ENCODE data around the gene RGMA.
"Not testable (repeated sequence)": the region's sequence is repeated elsewhere in the genome, so short reads cannot be mapped to it uniquely, and the experiment has no call there.

Gene RGMA

GRCh38 chr15:93032515-93033206 is 56.4 kb downstream of the RGMA start:
- not testable (repeated sequence) for H3K4me3 ChIP-seq (ENCODE audit: low read depth, low read length); H3K79me2 ChIP-seq (ENCODE audit: control insufficient read depth, insufficient read depth, low read length, unreplicated experiment); H2AFZ ChIP-seq (ENCODE audit: low read length, unreplicated experiment); H3K36me3 ChIP-seq (ENCODE audit: insufficient read depth, low read length); H3K27ac ChIP-seq (ENCODE audit: low read depth, low read length); H3K27me3 ChIP-seq (ENCODE audit: insufficient read depth, low read length)
- peaks cover 28% of the 10 kb centered on the region for H3K4me1 ChIP-seq (ENCODE audit: control insufficient read depth, insufficient read depth, low read length, unreplicated experiment)

DNA sequence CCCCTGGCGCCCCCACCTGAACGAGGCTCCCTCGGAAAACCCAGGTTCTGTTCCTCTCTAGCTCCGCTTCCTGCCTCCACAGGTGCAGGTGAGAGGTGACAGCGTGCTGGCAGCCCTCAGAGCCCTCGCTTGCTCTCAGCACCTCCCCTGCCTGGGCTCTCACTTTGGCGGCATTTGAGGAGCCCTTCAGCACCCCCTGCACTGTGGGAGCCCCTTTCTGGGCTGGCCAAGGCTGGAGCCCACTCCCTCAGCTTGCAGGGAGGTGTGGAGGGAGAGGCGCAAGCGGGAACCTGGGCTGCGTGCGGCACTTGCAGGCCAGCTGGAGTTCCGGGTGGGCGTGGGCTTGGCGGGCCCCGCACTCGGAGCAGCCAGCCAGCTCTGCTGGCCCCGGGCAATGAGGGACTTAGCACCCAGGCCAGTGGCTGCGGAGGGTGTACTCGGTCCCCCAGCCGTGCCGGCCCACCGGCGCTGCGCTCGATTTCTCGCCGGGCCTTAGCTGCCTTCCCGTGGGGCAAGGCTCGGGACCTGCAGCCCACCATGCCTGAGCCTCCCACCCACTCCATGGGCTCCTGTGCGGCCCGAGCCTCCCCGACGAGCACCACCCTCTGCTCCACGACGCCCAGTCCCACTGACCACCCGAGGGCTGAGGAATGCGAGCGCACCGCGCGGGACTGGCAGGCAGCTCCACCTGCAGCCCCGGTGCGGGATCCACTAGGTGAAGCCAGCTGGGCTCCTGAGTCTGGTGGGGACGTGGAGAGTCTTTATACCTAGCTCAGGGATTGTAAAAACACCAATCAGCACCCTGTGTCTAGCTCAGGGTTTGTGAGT is 57.2 kb downstream of the RGMA start:
- not testable (repeated sequence) for H2AFZ ChIP-seq (ENCODE audit: low read length, unreplicated experiment); H3K27me3 ChIP-seq (ENCODE audit: insufficient read depth, low read length); H3K4me3 ChIP-seq (ENCODE audit: low read depth, low read length); H3K79me2 ChIP-seq (ENCODE audit: control insufficient read depth, insufficient read depth, low read length, unreplicated experiment); H3K36me3 ChIP-seq (ENCODE audit: insufficient read depth, low read length); H3K27ac ChIP-seq (ENCODE audit: low read depth, low read length)
- peaks cover 36% of the 10 kb centered on the region for H3K4me1 ChIP-seq (ENCODE audit: control insufficient read depth, insufficient read depth, low read length, unreplicated experiment)

- Histone ChIP-seq H3K27ac (ENCODE audit: low read depth, low read length) (no peak overlapping the region), H2AFZ (ENCODE audit: low read length, unreplicated experiment) (no peak overlapping the region), H3K4me1 (ENCODE audit: control insufficient read depth, insufficient read depth, low read length, unreplicated experiment) (peaks cover 41% of the 10 kb centered on the region), H3K79me2 (ENCODE audit: control insufficient read depth, insufficient read depth, low read length, unreplicated experiment) (no peaks in the 10 kb centered on the region), H3K4me3 (ENCODE audit: low read depth, low read length) (no peak overlapping the region), H3K36me3 (ENCODE audit: insufficient read depth, low read length) (peaks cover 14% of the 10 kb centered on the region; the same call in 1 of the 2 replicates), H3K27me3 (ENCODE audit: insufficient read depth, low read length) (no peaks in the 10 kb centered on the region)
Measured at GRCh38 chr15:93031103-93031464, 57.9 kb downstream of the RGMA start.

- peak overlapping the region; percentile 97; the same call in 1 of the 2 replicates for H3K27ac ChIP-seq (ENCODE audit: low read depth, low read length)
- H3K79me2 ChIP-seq (ENCODE audit: control insufficient read depth, insufficient read depth, low read length, unreplicated experiment): no peaks in the 10 kb centered on the region
- H3K4me1 ChIP-seq (ENCODE audit: control insufficient read depth, insufficient read depth, low read length, unreplicated experiment): peaks cover 41% of the 10 kb centered on the region
- H3K36me3 ChIP-seq (ENCODE audit: insufficient read depth, low read length): peaks cover 19% of the 10 kb centered on the region; the same call in 1 of the 2 replicates
- H3K4me3 ChIP-seq (ENCODE audit: low read depth, low read length): no peak overlapping the region
- H3K27me3 ChIP-seq (ENCODE audit: insufficient read depth, low read length): no peaks in the 10 kb centered on the region
- H2AFZ ChIP-seq (ENCODE audit: low read length, unreplicated experiment): no peak overlapping the region
Measured at GRCh38 chr15:93030430-93031102, 58.4 kb downstream of the RGMA start.

- H3K4me1 ChIP-seq (ENCODE audit: control insufficient read depth, insufficient read depth, low read length, unreplicated experiment): peaks cover 41% of the 10 kb centered on the region
- H3K27ac ChIP-seq (ENCODE audit: low read depth, low read length): peak overlapping the region; percentile 97
- no peak overlapping the region for H2AFZ ChIP-seq (ENCODE audit: low read length, unreplicated experiment)
- H3K36me3 ChIP-seq (ENCODE audit: insufficient read depth, low read length): peaks cover 25% of the 10 kb centered on the region; the same call in 1 of the 2 replicates
- no peak overlapping the region for H3K4me3 ChIP-seq (ENCODE audit: low read depth, low read length)
- no peaks in the 10 kb centered on the region for H3K27me3 ChIP-seq (ENCODE audit: insufficient read depth, low read length)
- H3K79me2 ChIP-seq (ENCODE audit: control insufficient read depth, insufficient read depth, low read length, unreplicated experiment): no peaks in the 10 kb centered on the region
Measured at GRCh38 chr15:93029836-93030429, 59.1 kb downstream of the RGMA start.

DNA sequence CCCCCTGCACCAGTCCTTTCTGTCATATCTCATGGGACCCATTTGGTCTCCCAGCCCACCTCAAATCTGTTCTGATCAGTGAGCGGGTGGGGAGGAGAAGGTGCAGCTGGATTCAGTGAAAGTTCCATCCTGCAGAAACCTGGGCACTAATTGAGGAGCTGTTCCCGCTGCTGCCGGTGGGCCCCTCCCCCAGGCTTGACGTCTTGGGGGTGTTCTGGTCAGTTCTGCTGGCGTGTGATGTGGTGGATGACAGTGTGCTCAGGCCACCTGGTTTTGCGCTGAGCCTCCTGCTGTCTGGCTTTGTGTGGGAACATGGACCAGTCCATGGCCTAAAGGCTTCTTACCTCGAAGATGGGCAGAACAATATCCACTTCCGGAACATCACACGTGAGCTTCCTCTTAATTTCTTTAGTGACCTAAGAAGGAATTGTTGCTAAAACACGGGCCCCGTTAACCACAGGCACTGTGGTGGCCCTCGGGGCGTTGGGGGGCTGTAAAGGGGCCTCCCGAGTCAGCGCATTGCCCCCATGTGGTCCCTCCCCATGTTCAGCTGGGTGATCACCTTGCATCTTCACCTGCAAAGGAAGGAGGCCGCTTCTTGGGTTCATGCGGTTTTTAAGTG is 59.7 kb downstream of the RGMA start:
- Histone ChIP-seq H3K27ac (ENCODE audit: low read depth, low read length) (peak overlapping the region; percentile 97), H2AFZ (ENCODE audit: low read length, unreplicated experiment) (no peak overlapping the region), H3K79me2 (ENCODE audit: control insufficient read depth, insufficient read depth, low read length, unreplicated experiment) (no peaks in the 10 kb centered on the region), H3K4me1 (ENCODE audit: control insufficient read depth, insufficient read depth, low read length, unreplicated experiment) (peaks cover 41% of the 10 kb centered on the region), H3K4me3 (ENCODE audit: low read depth, low read length) (peak overlapping the region; percentile 16; the same call in 1 of the 2 replicates), H3K27me3 (ENCODE audit: insufficient read depth, low read length) (no peaks in the 10 kb centered on the region), H3K36me3 (ENCODE audit: insufficient read depth, low read length) (peaks cover 31% of the 10 kb centered on the region; the same call in 1 of the 2 replicates)

DNA sequence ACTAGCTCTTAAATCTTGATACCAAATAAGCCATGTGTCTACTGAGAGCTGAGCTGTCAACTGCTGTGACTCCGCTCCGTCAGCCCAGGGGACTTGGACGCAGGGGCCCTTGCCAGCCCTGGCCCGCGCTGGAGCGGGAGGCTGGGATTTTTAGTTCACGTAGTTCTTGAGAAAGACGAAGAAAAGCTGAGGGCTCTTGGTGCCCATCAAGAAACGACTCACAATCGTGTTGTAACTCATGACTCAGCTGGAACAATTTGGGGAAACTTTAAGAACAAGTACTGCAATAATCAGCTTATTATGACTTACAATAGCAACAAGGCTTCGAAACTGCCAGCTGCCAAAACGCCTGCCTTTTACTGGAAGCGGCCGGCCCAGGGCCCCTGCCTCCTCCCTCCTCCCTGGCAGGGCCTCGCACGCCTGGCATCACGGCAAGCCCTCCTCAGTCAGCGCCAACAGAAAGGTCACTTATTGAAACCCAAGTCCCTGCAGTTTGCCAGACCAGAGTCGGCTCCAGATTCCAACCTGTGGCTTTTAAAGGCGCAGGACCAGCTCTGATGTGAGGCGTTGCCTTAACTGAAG is 60.3 kb downstream of the RGMA start:
- H3K4me3 ChIP-seq (ENCODE audit: low read depth, low read length): peak overlapping the region; percentile 51; the same call in 1 of the 2 replicates
- H3K4me1 ChIP-seq (ENCODE audit: control insufficient read depth, insufficient read depth, low read length, unreplicated experiment): peaks cover 41% of the 10 kb centered on the region
- peaks cover 2% of the 10 kb centered on the region for H3K79me2 ChIP-seq (ENCODE audit: control insufficient read depth, insufficient read depth, low read length, unreplicated experiment)
- peak overlapping the region; percentile 97 for H3K27ac ChIP-seq (ENCODE audit: low read depth, low read length)
- H3K27me3 ChIP-seq (ENCODE audit: insufficient read depth, low read length): no peaks in the 10 kb centered on the region
- H3K36me3 ChIP-seq (ENCODE audit: insufficient read depth, low read length): peaks cover 37% of the 10 kb centered on the region
- no peak overlapping the region for H2AFZ ChIP-seq (ENCODE audit: low read length, unreplicated experiment)

GRCh38 chr15:93028111-93028631 is 60.8 kb downstream of the RGMA start:
- H3K27ac ChIP-seq (ENCODE audit: low read depth, low read length): peak overlapping the region; percentile 97
- no peaks in the 10 kb centered on the region for H3K27me3 ChIP-seq (ENCODE audit: insufficient read depth, low read length)
- no peak overlapping the region for H2AFZ ChIP-seq (ENCODE audit: low read length, unreplicated experiment)
- peaks cover 41% of the 10 kb centered on the region for H3K4me1 ChIP-seq (ENCODE audit: control insufficient read depth, insufficient read depth, low read length, unreplicated experiment)
- H3K4me3 ChIP-seq (ENCODE audit: low read depth, low read length): peak overlapping the region; percentile 51; the same call in 1 of the 2 replicates
- H3K79me2 ChIP-seq (ENCODE audit: control insufficient read depth, insufficient read depth, low read length, unreplicated experiment): peaks cover 5% of the 10 kb centered on the region
- peaks cover 43% of the 10 kb centered on the region for H3K36me3 ChIP-seq (ENCODE audit: insufficient read depth, low read length)

GRCh38 chr15:93027413-93027812 is 61.6 kb downstream of the RGMA start:
- H3K36me3 ChIP-seq (ENCODE audit: insufficient read depth, low read length): peaks cover 50% of the 10 kb centered on the region
- H3K4me1 ChIP-seq (ENCODE audit: control insufficient read depth, insufficient read depth, low read length, unreplicated experiment): peaks cover 41% of the 10 kb centered on the region
- H3K27me3 ChIP-seq (ENCODE audit: insufficient read depth, low read length): no peaks in the 10 kb centered on the region
- H2AFZ ChIP-seq (ENCODE audit: low read length, unreplicated experiment): no peak overlapping the region
- peak overlapping the region; percentile 97 for H3K27ac ChIP-seq (ENCODE audit: low read depth, low read length)
- peaks cover 13% of the 10 kb centered on the region for H3K79me2 ChIP-seq (ENCODE audit: control insufficient read depth, insufficient read depth, low read length, unreplicated experiment)
- H3K4me3 ChIP-seq (ENCODE audit: low read depth, low read length): no peak overlapping the region
